ENCODE data around the gene OPTN. TPM values are rescaled to one million over a fixed set of nuclear protein-coding genes. Genes with fewer than 3 reads are reported as not detected.

Gene OPTN
- polyA plus RNA-seq, 1 donor from 2014 or later = 38.2 TPM

DNA sequence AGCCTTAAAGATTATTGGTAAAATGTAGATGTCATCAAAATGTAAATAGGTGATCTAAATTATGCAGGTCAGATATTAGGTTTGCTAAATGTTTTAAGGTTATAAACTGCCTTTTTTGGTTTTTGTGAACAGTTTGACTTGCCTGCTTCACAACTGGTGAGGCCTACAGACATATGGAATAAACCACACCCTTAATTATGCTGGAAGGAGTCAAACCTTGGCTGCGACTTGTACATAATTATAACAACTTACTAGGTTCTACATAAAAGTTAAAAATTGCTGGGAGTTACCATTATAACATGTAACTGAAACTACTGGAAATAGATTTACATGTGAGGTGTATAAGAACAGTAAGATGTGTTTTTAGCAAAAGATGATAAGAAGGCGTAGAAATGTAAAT, 31.5 kb upstream of the OPTN start:
- Histone ChIP-seq H3K9me3 (ENCODE audit: low read length) (no peaks in the 10 kb centered on the region), H3F3A (ENCODE audit: insufficient read depth, low read length, poor library complexity, severe bottlenecking) (no peaks in the 10 kb centered on the region), H3K4me3 (ENCODE audit: low read length) (no peak overlapping the region), H4K20me1 (ENCODE audit: insufficient read depth) (no peaks in the 10 kb centered on the region), H3K27ac (ENCODE audit: low read length) (no peak overlapping the region), H3K36me3 (ENCODE audit: insufficient read depth, low read length) (no peaks in the 10 kb centered on the region), H3K27me3 (ENCODE audit: insufficient read depth, low read depth, low read length) (no peaks in the 10 kb centered on the region), H3K4me2 (ENCODE audit: low read length) (no peak overlapping the region), H2AFZ (ENCODE audit: low read depth, low read length) (no peak overlapping the region), H3K9me2 (ENCODE audit: insufficient read depth, low read length) (no peaks in the 10 kb centered on the region), H3K79me2 (replicated peaks; ENCODE audit: insufficient read depth, low read length) (no peaks in the 10 kb centered on the region), H3K9ac (ENCODE audit: low read length) (no peak overlapping the region)
- TF ChIP-seq POLR2AphosphoS5 (IDR thresholded peaks at IDR 0.05) = no peak
- no peak for TF ChIP-seq TAF1 (IDR thresholded peaks at IDR 0.05; ENCODE audit: low read depth)
- TF ChIP-seq SMC3 (conservative IDR thresholded peaks at IDR 0.05; ENCODE audit: poor library complexity) = no peak
- TF ChIP-seq CTCF (IDR thresholded peaks at IDR 0.05; ENCODE audit: poor library complexity, severe bottlenecking) = no peak
- TF ChIP-seq EP300 (conservative IDR thresholded peaks at IDR 0.05; ENCODE audit: poor library complexity, severe bottlenecking) = no peak
- no peak for TF ChIP-seq REST (IDR thresholded peaks at IDR 0.05; ENCODE audit: borderline replicate concordance)
- TF ChIP-seq MXI1 (conservative IDR thresholded peaks at IDR 0.05; ENCODE audit: poor library complexity, severe bottlenecking) = no peak
- TF ChIP-seq EZH2 (IDR thresholded peaks at IDR 0.05; ENCODE audit: borderline replicate concordance, insufficient read depth, low read length, poor library complexity, severe bottlenecking) = no peak
- no peak for TF ChIP-seq RAD21 (conservative IDR thresholded peaks at IDR 0.05)

- Histone ChIP-seq H3K9me3 (ENCODE audit: low read length) (no peaks in the 10 kb centered on the region), H3K79me2 (replicated peaks; ENCODE audit: insufficient read depth, low read length) (no peaks in the 10 kb centered on the region), H4K20me1 (ENCODE audit: insufficient read depth) (no peaks in the 10 kb centered on the region), H3K9ac (ENCODE audit: low read length) (no peak overlapping the region), H3K27me3 (ENCODE audit: insufficient read depth, low read depth, low read length) (no peaks in the 10 kb centered on the region), H2AFZ (ENCODE audit: low read depth, low read length) (no peak overlapping the region), H3F3A (ENCODE audit: insufficient read depth, low read length, poor library complexity, severe bottlenecking) (no peaks in the 10 kb centered on the region), H3K4me2 (ENCODE audit: low read length) (no peak overlapping the region), H3K9me2 (ENCODE audit: insufficient read depth, low read length) (no peaks in the 10 kb centered on the region), H3K4me3 (ENCODE audit: low read length) (no peak overlapping the region), H3K27ac (ENCODE audit: low read length) (no peak overlapping the region), H3K36me3 (ENCODE audit: insufficient read depth, low read length) (no peaks in the 10 kb centered on the region)
- TF ChIP-seq EP300 (conservative IDR thresholded peaks at IDR 0.05; ENCODE audit: poor library complexity, severe bottlenecking) = no peak
- no peak for TF ChIP-seq TAF1 (IDR thresholded peaks at IDR 0.05; ENCODE audit: low read depth)
- TF ChIP-seq CTCF (IDR thresholded peaks at IDR 0.05; ENCODE audit: poor library complexity, severe bottlenecking) = no peak
- no peak for TF ChIP-seq RAD21 (conservative IDR thresholded peaks at IDR 0.05)
- TF ChIP-seq POLR2AphosphoS5 (IDR thresholded peaks at IDR 0.05) = no peak
- TF ChIP-seq REST (IDR thresholded peaks at IDR 0.05; ENCODE audit: borderline replicate concordance) = no peak
- TF ChIP-seq EZH2 (IDR thresholded peaks at IDR 0.05; ENCODE audit: borderline replicate concordance, insufficient read depth, low read length, poor library complexity, severe bottlenecking) = no peak
- no peak for TF ChIP-seq SMC3 (conservative IDR thresholded peaks at IDR 0.05; ENCODE audit: poor library complexity)
- no peak for TF ChIP-seq MXI1 (conservative IDR thresholded peaks at IDR 0.05; ENCODE audit: poor library complexity, severe bottlenecking)
Observed at GRCh38 chr10:13072339-13072738, 27.6 kb upstream of the OPTN start.
